CD14-positive monocyte (primary cell): ENCODE measurements around the gene DENND6A. TPM values are rescaled to one million over a fixed set of nuclear protein-coding genes. Genes with fewer than 3 reads are reported as not detected.

Experiments used
- DNase-seq, 3 donors: peaks; one replicate each; pipeline ENCODE4 v3.0.0-alpha.2; 2011 to 2022
- H2AFZ ChIP-seq: 2 replicates; pipeline ENCODE4 v1.6.0; 2012; ENCODE audit warnings: mild to moderate bottlenecking, low read depth, low read length, inconsistent platforms; ENCODE audit not compliant: insufficient read depth, poor library complexity, severe bottlenecking
- H3K27ac ChIP-seq, 2 donors: 1 replicate in 1 of 2; 2 replicates in 1 of 2; pipeline ENCODE4 v1.5.1; 2012 to 2013; ENCODE audit warnings: low read length in 2 of 2, control low read depth in 1 of 2, inconsistent platforms in 1 of 2, low read depth in 1 of 2, mild to moderate bottlenecking in 1 of 2
- H3K27me3 ChIP-seq, 2 donors: one replicate each; pipeline versions ENCODE4 v1.6.0 to v1.6.1; 2011 to 2013; ENCODE audit warnings: low read length in 2 of 2; ENCODE audit not compliant: control insufficient read depth in 2 of 2, insufficient read depth in 2 of 2
- H3K36me3 ChIP-seq, 2 donors: replicated peaks in 1 of 2; 1 replicate in 1 of 2; 2 replicates in 1 of 2; pipeline versions ENCODE4 v1.5.1 to v1.6.1; 2012 to 2013; ENCODE audit warnings: low read length in 2 of 2, control low read depth in 1 of 2, inconsistent platforms in 1 of 2, mild to moderate bottlenecking in 1 of 2; ENCODE audit not compliant: insufficient read depth in 2 of 2, control insufficient read depth in 1 of 2
- H3K4me1 ChIP-seq, 2 donors: 1 replicate in 1 of 2; 2 replicates in 1 of 2; pipeline versions ENCODE4 v1.5.1 to v1.6.1; 2012 to 2013; ENCODE audit warnings: low read length in 2 of 2, control low read depth in 1 of 2, inconsistent platforms in 1 of 2, mild to moderate bottlenecking in 1 of 2, moderate library complexity in 1 of 2; ENCODE audit not compliant: insufficient read depth in 2 of 2, control insufficient read depth in 1 of 2
- H3K4me2 ChIP-seq: replicated peaks from 2 replicates; pipeline ENCODE3; 2012; ENCODE audit warnings: low read length, moderate library complexity, mild to moderate bottlenecking; ENCODE audit not compliant: poor library complexity, severe bottlenecking; ENCODE audit errors: extremely low read depth
- H3K4me3 ChIP-seq, 3 experiments: fragments of 200-600 bp in 1 of 3; sonication (generic) in 1 of 3; replicated peaks in 1 of 3; 1 replicate in 2 of 3; 2 replicates in 1 of 3; pipeline ENCODE4 v1.5.1; 2011 to 2013; ENCODE audit warnings: low read length in 3 of 3, mild to moderate bottlenecking in 3 of 3, control low read depth in 2 of 3, low read depth in 2 of 3, inconsistent platforms in 1 of 3, moderate library complexity in 1 of 3
- H3K79me2 ChIP-seq: 2 replicates; pipeline ENCODE4 v1.6.0; 2012; ENCODE audit warnings: mild to moderate bottlenecking, control low read depth, inconsistent platforms, low read length, moderate library complexity; ENCODE audit not compliant: insufficient read depth
- H3K9ac ChIP-seq: 2 replicates; pipeline ENCODE4 v1.6.0; 2017; ENCODE audit warnings: low read length, mild to moderate bottlenecking; ENCODE audit not compliant: insufficient read depth, poor library complexity, severe bottlenecking
- H3K9me3 ChIP-seq, 2 donors: replicated peaks in 1 of 2; 1 replicate in 1 of 2; 2 replicates in 1 of 2; pipeline versions ENCODE4 v1.5.1 to v1.6.1; 2012 to 2013; ENCODE audit warnings: low read length in 2 of 2, control low read depth in 1 of 2; ENCODE audit not compliant: control insufficient read depth in 1 of 2, insufficient read depth in 1 of 2
- H4K20me1 ChIP-seq: 2 replicates; pipeline ENCODE4 v1.6.0; 2012; ENCODE audit warnings: mild to moderate bottlenecking, low read length, control low read depth, moderate library complexity; ENCODE audit not compliant: insufficient read depth
- H3K27ac Mint-ChIP-seq, 7 donors: one replicate each; pipeline ENCODE4 v1.8.0; 2020; ENCODE audit warnings: mild to moderate bottlenecking in 7 of 7, mixed read lengths in 7 of 7, moderate library complexity in 6 of 7, inconsistent platforms in 2 of 7
- H3K27me3 Mint-ChIP-seq, 3 donors: one replicate each; pipeline ENCODE4 v1.8.0; 2021 to 2022; ENCODE audit warnings: low read depth in 3 of 3, mild to moderate bottlenecking in 3 of 3, mixed read lengths in 3 of 3, moderate library complexity in 3 of 3, inconsistent platforms in 1 of 3
- H3K36me3 Mint-ChIP-seq, 2 donors: one replicate each; pipeline ENCODE4 v1.8.0; 2020; ENCODE audit warnings: mixed read lengths in 2 of 2, inconsistent platforms in 1 of 2, mild to moderate bottlenecking in 1 of 2
- H3K4me1 Mint-ChIP-seq: one replicate; pipeline ENCODE4 v1.8.0; 2020; ENCODE audit warnings: mild to moderate bottlenecking, mixed read lengths
- H3K4me3 Mint-ChIP-seq, 2 donors: one replicate each; pipeline ENCODE4 v1.8.0; 2020; ENCODE audit warnings: mild to moderate bottlenecking in 2 of 2, mixed read lengths in 2 of 2, moderate library complexity in 1 of 2
- H3K9me3 Mint-ChIP-seq, 7 donors: one replicate each; pipeline ENCODE4 v1.8.0; 2020 to 2022; ENCODE audit warnings: mixed read lengths in 7 of 7, mild to moderate bottlenecking in 6 of 7, moderate library complexity in 6 of 7, inconsistent platforms in 2 of 7
- CTCF ChIP-seq: fragments of 200-600 bp; IDR thresholded peaks from one replicate; pipeline ENCODE4 v1.8.0; 2022; ENCODE audit warnings: antibody characterized with exemption, mild to moderate bottlenecking
- WGBS: methylation state at CpG from one replicate; pipeline ENCODE4 v1.1.5; 2013; ENCODE audit warnings: missing lambda C conversion rate; ENCODE audit not compliant: insufficient coverage; 5-methylcytosine and 5-hydroxymethylcytosine counted together
- intact Hi-C, 2 donors: fragments of 100-400 bp; cut with micrococcal nuclease; formaldehyde crosslinking; loops; one replicate each; pipeline versions ENCODE4 v1.15.0 to v1.15.1; 2023
- polyA plus RNA-seq, 3 donors: library from polyadenylated mRNA; depleted of rRNA in 1 of 3; unstranded in 2 of 3; stranded (reverse) in 1 of 3; fragments of 300-500 nt in 2 of 3; fragments of >200 nt in 1 of 3; fragmentation: Illumina TruSeq in 2 of 3; gene quantifications; 1 replicate in 2 of 3; 2 replicates in 1 of 3; pipeline ENCODE4 v1.2.3, GENCODE V29; 2012 to 2021

Gene DENND6A
- polyA plus RNA-seq, 3 donors = 10.8 to 20.8 (median 15.4) TPM

- H3K9me3 Mint-ChIP-seq = no peaks in the 10 kb centered on the region
- no peak for DNase-seq
- peaks cover 59 to 92% of the 10 kb centered on the region in 2 donors for H3K36me3 Mint-ChIP-seq
- TF ChIP-seq CTCF = no peak
- H3K27me3 ChIP-seq = no peaks in the 10 kb centered on the region
- intact Hi-C loops = no loop called here
- no peaks in the 10 kb centered on the region for H3K79me2 ChIP-seq
- no peak overlapping the region for H2AFZ ChIP-seq
- H3K4me2 ChIP-seq = no peak overlapping the region
- H3K4me1 Mint-ChIP-seq = no peaks in the 10 kb centered on the region
- H3K27ac Mint-ChIP-seq = no peak overlapping the region
- WGBS = 97% methylated on average over 5 of the region's 6 CpGs
- no peaks in the 10 kb centered on the region for H3K4me1 ChIP-seq
- H3K27ac ChIP-seq = no peak overlapping the region
- no peak overlapping the region for H3K4me3 Mint-ChIP-seq
- no peak overlapping the region for H3K9ac ChIP-seq
- no peak overlapping the region for H3K4me3 ChIP-seq
- no peaks in the 10 kb centered on the region for H3K27me3 Mint-ChIP-seq
- peaks cover 79 to 91% of the 10 kb centered on the region in 2 donors for H3K36me3 ChIP-seq
- no peaks in the 10 kb centered on the region for H4K20me1 ChIP-seq
- H3K9me3 ChIP-seq = no peaks in the 10 kb centered on the region
Measured at GRCh38 chr3:57627976-57628375, 64.9 kb downstream of the DENND6A start.

DNA sequence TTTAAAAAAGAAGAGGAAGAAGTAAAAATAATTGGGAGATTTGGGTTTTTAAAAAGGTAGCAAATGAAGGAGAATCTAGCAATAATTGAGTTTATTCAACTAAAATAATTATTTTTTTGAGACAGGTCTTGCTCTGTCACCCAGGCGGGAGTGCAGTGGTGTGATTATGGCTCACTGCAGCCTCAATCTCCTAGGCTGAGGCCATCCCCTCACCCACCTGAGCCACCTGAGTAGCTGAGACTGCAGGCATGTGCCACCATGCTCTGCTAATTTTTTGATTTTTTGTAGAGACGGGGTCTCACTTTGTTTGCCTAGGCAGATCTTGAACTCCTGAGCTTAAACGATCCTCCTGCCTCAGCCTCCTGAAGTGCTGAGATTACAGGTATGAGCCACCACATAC, 68.1 kb downstream of the DENND6A start:
- H3K27me3 ChIP-seq = no peaks in the 10 kb centered on the region
- H3K4me1 ChIP-seq = no peaks in the 10 kb centered on the region
- Mint-ChIP-seq H3K4me3 (no peak overlapping the region), H3K36me3 (peaks cover 52 to 85% of the 10 kb centered on the region in 2 donors), H3K27ac (peak overlapping the region in 1 of 7 donors; percentile 50), H3K9me3 (no peaks in the 10 kb centered on the region), H3K27me3 (peaks cover 0 to 1% (median 0%) of the 10 kb centered on the region in 3 donors), H3K4me1 (no peaks in the 10 kb centered on the region)
- H4K20me1 ChIP-seq = no peaks in the 10 kb centered on the region
- H2AFZ ChIP-seq = no peak overlapping the region
- H3K9me3 ChIP-seq = no peaks in the 10 kb centered on the region
- no peak for DNase-seq
- H3K4me2 ChIP-seq = no peak overlapping the region
- H3K36me3 ChIP-seq = peaks cover 58 to 69% of the 10 kb centered on the region in 2 donors
- intact Hi-C loops = no loop called here
- TF ChIP-seq CTCF = no peak
- no peaks in the 10 kb centered on the region for H3K79me2 ChIP-seq
- no peak overlapping the region for H3K27ac ChIP-seq
- 100% methylated on average over 1 of the region's 3 CpGs for WGBS
- H3K9ac ChIP-seq = no peak overlapping the region
- no peak overlapping the region for H3K4me3 ChIP-seq
